ENCODE data around the gene NCR2. TPM values are rescaled to one million over a fixed set of nuclear protein-coding genes. Genes with fewer than 3 reads are reported as not detected.
A peak's percentile ranks its signal among the peaks of the same experiment; 100 is the strongest.

Gene NCR2
- total and polyA plus RNA-seq, 2 of the 13 experiments (the other 11 are each of a cell fraction or from before 2014, with no cell fraction given), result not detected

DNA sequence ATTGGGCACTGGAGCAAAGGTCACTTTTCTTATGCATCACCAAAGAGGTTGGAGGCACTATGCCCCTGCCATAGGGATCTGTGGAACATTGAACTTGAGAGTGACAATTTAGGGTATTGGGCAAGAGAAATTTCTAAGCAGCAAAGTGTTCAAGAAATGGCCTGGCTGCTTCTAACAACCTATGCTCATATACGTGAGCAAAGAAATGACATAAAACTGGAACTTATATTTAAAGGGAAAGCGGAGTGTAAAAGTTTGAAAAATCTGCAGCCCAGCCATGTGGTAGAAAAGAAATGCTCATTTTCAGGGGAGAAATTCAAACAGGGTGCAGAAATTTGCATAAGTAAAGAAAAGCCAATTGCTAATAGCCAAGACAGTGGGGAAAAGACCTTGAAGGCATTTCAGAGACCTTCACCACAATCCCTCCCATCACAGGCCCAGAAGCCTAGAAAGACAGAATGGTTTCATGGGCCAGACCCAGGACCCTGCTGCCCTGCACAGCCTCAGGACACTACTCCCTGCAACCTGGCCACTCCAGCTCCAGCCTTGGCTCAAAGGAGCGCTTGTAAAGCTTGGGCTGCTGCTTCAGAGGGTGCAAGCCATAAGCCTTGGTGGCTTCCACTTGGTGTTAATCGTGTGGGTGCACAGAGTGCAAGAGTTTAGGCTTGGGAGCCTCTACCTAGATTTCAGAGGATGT, 24.4 kb downstream of the NCR2 start:
- 21% methylated on average over 4 of the region's 4 CpGs for WGBS (ENCODE audit: low lambda C conversion rate)
- Histone ChIP-seq H3K27ac (ENCODE audit: extremely low read length, insufficient read depth, low read length) (no peak overlapping the region), H3K4me2 (ENCODE audit: low read depth, low read length) (no peak overlapping the region), H3K9ac (ENCODE audit: insufficient read depth, low read depth, low read length) (no peak overlapping the region), H3K79me2 (ENCODE audit: insufficient read depth, low read length) (no peaks in the 10 kb centered on the region), H4K20me1 (ENCODE audit: insufficient read depth, low read length) (no peaks in the 10 kb centered on the region), H3K9me3 (ENCODE audit: low read length) (peaks cover 18% of the 10 kb centered on the region), H3K27me3 (ENCODE audit: control insufficient read depth in 1 of 2, insufficient read depth in 2 of 2, low read length in 2 of 2) (peaks cover 2 to 21% of the 10 kb centered on the region in 2 experiments; a peak in 2 of 5 replicates), H3K4me3 (replicated peaks in 1 of 3; ENCODE audit: insufficient read depth in 1 of 3, low read depth in 2 of 3, low read length in 3 of 3) (no peak overlapping the region), H3K4me1 (ENCODE audit: insufficient read depth, low read length) (no peaks in the 10 kb centered on the region), H3K36me3 (replicated peaks in 1 of 2; ENCODE audit: control insufficient read depth in 1 of 2, insufficient read depth in 2 of 2, low read length in 2 of 2) (no peaks in the 10 kb centered on the region), H2AFZ (ENCODE audit: low read length) (no peak overlapping the region)
- no peak for TF ChIP-seq POGK (CRISPR knock-in tag; conservative IDR thresholded peaks at IDR 0.05)
- no peak for TF ChIP-seq U2AF2 (IDR thresholded peaks at IDR 0.05; ENCODE audit: low read depth, low read length)
- peak; percentile 61; the same call in 1 of the 2 replicates for TF ChIP-seq ZNF841 (CRISPR knock-in tag; IDR thresholded peaks at IDR 0.05; ENCODE audit: borderline replicate concordance)
- TF ChIP-seq KLF9 (CRISPR knock-in tag; IDR thresholded peaks at IDR 0.05; ENCODE audit: low read depth), result no peak
- TF ChIP-seq PRMT3 (CRISPR knock-in tag; IDR thresholded peaks at IDR 0.05; ENCODE audit: borderline replicate concordance, low read depth), result no peak
- no peak for TF ChIP-seq ZNF556 (CRISPR knock-in tag; IDR thresholded peaks at IDR 0.05; ENCODE audit: borderline replicate concordance)
- ChIA-PET POLR2A (no interaction called here), CTCF (ENCODE audit: low intra/inter-chr PET ratio, low total read pairs) (no interaction called here)
- BruUV-seq (replicated peaks), result no TSS peak
- intact Hi-C loops (cut with micrococcal nuclease; ENCODE audit: unreplicated experiment) (no loop called here), in situ Hi-C loops (cut with HindIII; ENCODE audit: extremely low pct_ligation_motif_present, low pct_unique_long_range_greater_than_20kb) (loop anchor here (25.0 kb wide), 1 partner anchor 678 kb away; no protein-coding TSS in a partner anchor)
- ATAC-seq, result no peak
- no peak for DNase-seq (ENCODE audit: low spot score)
- no peak for FAIRE-seq

All from HepG2 (cell line).